ENCODE measurements around the gene FUT6. TPM values are rescaled to one million over a fixed set of nuclear protein-coding genes. Genes with fewer than 3 reads are reported as not detected.
"Not testable (repeated sequence)": the region's sequence is repeated elsewhere in the genome, so short reads cannot be mapped to it uniquely, and the experiment has no call there.

FUT6 gene
- total RNA-seq, 2 experiments from 2014 or later = not detected

- no TSS peak for BruUV-seq (replicated peaks)
- H3K9me2 ChIP-seq (ENCODE audit: insufficient read depth, low read length) = no peaks in the 10 kb centered on the region
- intact Hi-C loops (cut with micrococcal nuclease; ENCODE audit: unreplicated experiment) = no loop called here
- H3K36me3 ChIP-seq (ENCODE audit: insufficient read depth, low read length) = no peaks in the 10 kb centered on the region
- no peaks in the 10 kb centered on the region for H3K9me3 ChIP-seq (ENCODE audit: low read length)
- no peaks in the 10 kb centered on the region for H3K79me2 ChIP-seq (ENCODE audit: insufficient read depth, low read depth, low read length)
- DNase-seq (ENCODE audit: low spot score) = no peak
- H3K4me3 ChIP-seq (ENCODE audit: low read depth, low read length, poor library complexity, severe bottlenecking) = no peak within 1 kb of the TSS
- TF ChIP-seq CTCF (conservative IDR thresholded peaks at IDR 0.05; ENCODE audit: low read length) (no peak), EZH2phosphoT487 (IDR thresholded peaks at IDR 0.05; ENCODE audit: borderline replicate concordance, low read depth, low read length) (no peak)
- CTCF ChIA-PET (ENCODE audit: unreplicated experiment) = no interaction called here
- peaks cover 14% of the 10 kb centered on the region for H3K4me1 ChIP-seq (ENCODE audit: insufficient read depth, low read length, poor library complexity, severe bottlenecking)
- POLR2A ChIA-PET = no interaction called here
- no peaks in the 10 kb centered on the region for H4K20me1 ChIP-seq (ENCODE audit: insufficient read depth, low read length)
- H2AFZ ChIP-seq (ENCODE audit: low read length) = peak within 1 kb of the TSS; percentile 73
- H3K4me2 ChIP-seq (ENCODE audit: low read length) = peak within 1 kb of the TSS; percentile 32
- H3K27ac ChIP-seq (ENCODE audit: low read depth, low read length, poor library complexity, severe bottlenecking) = no peak within 1 kb of the TSS
These were observed 11.8 kb upstream of the FUT6 start, which contains the start of gene FUT3 for GRCh38 chr19:5851302-5851701. Gene FUT3 (minus strand): TSS chr19:5851449.

- H3K4me3 ChIP-seq (ENCODE audit: low read depth, low read length, poor library complexity, severe bottlenecking) = no peak overlapping the region
- intact Hi-C loops (cut with micrococcal nuclease; ENCODE audit: unreplicated experiment) = no loop called here
- H3K9me2 ChIP-seq (ENCODE audit: insufficient read depth, low read length) = no peaks in the 10 kb centered on the region
- H2AFZ ChIP-seq (ENCODE audit: low read length) = peak overlapping the region; percentile 73
- no peaks in the 10 kb centered on the region for H4K20me1 ChIP-seq (ENCODE audit: insufficient read depth, low read length)
- peaks cover 14% of the 10 kb centered on the region for H3K4me1 ChIP-seq (ENCODE audit: insufficient read depth, low read length, poor library complexity, severe bottlenecking)
- ChIA-PET CTCF (ENCODE audit: unreplicated experiment) (no interaction called here), POLR2A (no interaction called here)
- BruUV-seq (replicated peaks) = no TSS peak
- no peak overlapping the region for H3K27ac ChIP-seq (ENCODE audit: low read depth, low read length, poor library complexity, severe bottlenecking)
- no peaks in the 10 kb centered on the region for H3K9me3 ChIP-seq (ENCODE audit: low read length)
- DNase-seq (ENCODE audit: low spot score) = peak; percentile 16
- no peaks in the 10 kb centered on the region for H3K36me3 ChIP-seq (ENCODE audit: insufficient read depth, low read length)
- TF ChIP-seq CTCF (conservative IDR thresholded peaks at IDR 0.05; ENCODE audit: low read length) (no peak), EZH2phosphoT487 (IDR thresholded peaks at IDR 0.05; ENCODE audit: borderline replicate concordance, low read depth, low read length) (no peak)
- peak overlapping the region; percentile 32 for H3K4me2 ChIP-seq (ENCODE audit: low read length)
- no peaks in the 10 kb centered on the region for H3K79me2 ChIP-seq (ENCODE audit: insufficient read depth, low read depth, low read length)
These were observed 11.3 kb upstream of the FUT6 start for GRCh38 chr19:5850743-5851293.

- intact Hi-C loops (cut with micrococcal nuclease; ENCODE audit: unreplicated experiment) = no loop called here
- Histone ChIP-seq H3K79me2 (ENCODE audit: insufficient read depth, low read depth, low read length) (no peaks in the 10 kb centered on the region), H4K20me1 (ENCODE audit: insufficient read depth, low read length) (no peaks in the 10 kb centered on the region), H3K9me2 (ENCODE audit: insufficient read depth, low read length) (no peaks in the 10 kb centered on the region), H3K36me3 (ENCODE audit: insufficient read depth, low read length) (no peaks in the 10 kb centered on the region), H3K4me3 (ENCODE audit: low read depth, low read length, poor library complexity, severe bottlenecking) (no peak overlapping the region), H3K9me3 (ENCODE audit: low read length) (no peaks in the 10 kb centered on the region), H3K4me2 (ENCODE audit: low read length) (no peak overlapping the region), H3K27ac (ENCODE audit: low read depth, low read length, poor library complexity, severe bottlenecking) (no peak overlapping the region), H2AFZ (ENCODE audit: low read length) (no peak overlapping the region), H3K4me1 (ENCODE audit: insufficient read depth, low read length, poor library complexity, severe bottlenecking) (peaks cover 14% of the 10 kb centered on the region)
- no peak for TF ChIP-seq EZH2phosphoT487 (IDR thresholded peaks at IDR 0.05; ENCODE audit: borderline replicate concordance, low read depth, low read length)
- TF ChIP-seq CTCF (conservative IDR thresholded peaks at IDR 0.05; ENCODE audit: low read length) = no peak
- no peak for DNase-seq (ENCODE audit: low spot score)
- CTCF ChIA-PET (ENCODE audit: unreplicated experiment) = no interaction called here
- POLR2A ChIA-PET = no interaction called here
- BruUV-seq (replicated peaks) = no TSS peak
These were observed 10.7 kb upstream of the FUT6 start for GRCh38 chr19:5850189-5850588.

GRCh38 chr19:5848621-5849020 lies 9.1 kb upstream of the FUT6 start:
- H3K9me2 ChIP-seq (ENCODE audit: insufficient read depth, low read length); H3K4me2 ChIP-seq (ENCODE audit: low read length); H3K36me3 ChIP-seq (ENCODE audit: insufficient read depth, low read length); H3K9me3 ChIP-seq (ENCODE audit: low read length); CTCF ChIA-PET (ENCODE audit: unreplicated experiment); BruUV-seq (replicated peaks); H3K27ac ChIP-seq (ENCODE audit: low read depth, low read length, poor library complexity, severe bottlenecking); H3K79me2 ChIP-seq (ENCODE audit: insufficient read depth, low read depth, low read length); H3K4me3 ChIP-seq (ENCODE audit: low read depth, low read length, poor library complexity, severe bottlenecking); intact Hi-C loops (cut with micrococcal nuclease; ENCODE audit: unreplicated experiment); DNase-seq (ENCODE audit: low spot score); H2AFZ ChIP-seq (ENCODE audit: low read length); H4K20me1 ChIP-seq (ENCODE audit: insufficient read depth, low read length); POLR2A ChIA-PET: not testable (repeated sequence)
- peaks cover 14% of the 10 kb centered on the region for H3K4me1 ChIP-seq (ENCODE audit: insufficient read depth, low read length, poor library complexity, severe bottlenecking)
